GM12878 (cell line): ENCODE results near the gene PPP1R14B.

Experiments
- BACH1 ChIP-seq: fragments of 450-650 bp; IDR thresholded peaks from 2 replicates; pipeline ENCODE4 v1.6.1; 2017; ENCODE audit warnings: mild to moderate bottlenecking, borderline replicate concordance
- CEBPZ ChIP-seq: fragments of 150-350 bp; IDR thresholded peaks from 2 replicates; pipeline ENCODE4 v1.6.1; 2016; ENCODE audit warnings: low read depth, low read length
- CTCF ChIP-seq, 3 experiments: IDR thresholded peaks in 2 of 3; conservative IDR thresholded peaks in 1 of 3; 2 replicates each; pipeline ENCODE4 v1.5.1; 2011; ENCODE audit warnings: low read depth in 3 of 3, low read length in 3 of 3, mild to moderate bottlenecking in 3 of 3, control low read depth in 2 of 3, moderate library complexity in 2 of 3, inconsistent platforms in 1 of 3, mixed read lengths in 1 of 3; ENCODE audit not compliant: control insufficient read depth in 2 of 3, insufficient read depth in 1 of 3; ENCODE audit errors: extremely low read depth in 1 of 3
- E2F8 ChIP-seq: fragments of 450-650 bp; IDR thresholded peaks from 2 replicates; pipeline ENCODE4 v1.6.1; 2018; ENCODE audit warnings: mild to moderate bottlenecking, low read depth, moderate library complexity; ENCODE audit not compliant: partially characterized antibody
- E4F1 ChIP-seq: fragments of 450-650 bp; IDR thresholded peaks from 2 replicates; pipeline ENCODE4 v1.6.1; 2018; ENCODE audit warnings: borderline replicate concordance, mild to moderate bottlenecking; ENCODE audit not compliant: partially characterized antibody
- NR2C1 ChIP-seq: fragments of 450-650 bp; IDR thresholded peaks from 2 replicates; pipeline ENCODE4 v1.6.1; 2017; ENCODE audit warnings: antibody characterized with exemption, mild to moderate bottlenecking, moderate library complexity
- POLR2A ChIP-seq: IDR thresholded peaks from 2 replicates; pipeline ENCODE4 v1.6.1; 2011; ENCODE audit warnings: low read depth, mild to moderate bottlenecking, low read length
- SPI1 ChIP-seq: IDR thresholded peaks from 2 replicates; pipeline ENCODE4 v1.6.1; 2011; ENCODE audit warnings: low read depth, mild to moderate bottlenecking, low read length, moderate library complexity, borderline replicate concordance; ENCODE audit not compliant: insufficient read depth
- SREBF2 ChIP-seq: IDR thresholded peaks from 2 replicates; pipeline ENCODE4 v1.6.1; 2012; ENCODE audit warnings: mild to moderate bottlenecking, low read length
- TAF1 ChIP-seq: IDR thresholded peaks from 2 replicates; pipeline ENCODE4 v1.6.1; 2011; ENCODE audit warnings: mild to moderate bottlenecking, low read depth, low read length, borderline replicate concordance
- TARDBP ChIP-seq: IDR thresholded peaks from 2 replicates; pipeline ENCODE4 v1.6.1; 2016; ENCODE audit warnings: borderline replicate concordance
- YBX1 ChIP-seq: fragments of 450-650 bp; IDR thresholded peaks from 2 replicates; pipeline ENCODE4 v1.6.1; 2016; ENCODE audit warnings: antibody characterized with exemption
- ZBTB40 ChIP-seq: fragments of 450-650 bp; IDR thresholded peaks from 2 replicates; pipeline ENCODE4 v1.6.1; 2016; ENCODE audit warnings: mild to moderate bottlenecking, moderate library complexity, borderline replicate concordance

- no peak for TF ChIP-seq SPI1
- no peak for TF ChIP-seq POLR2A
- TF ChIP-seq TAF1, result no peak
- no peak for TF ChIP-seq E4F1
- no peak for TF ChIP-seq CEBPZ
- TF ChIP-seq BACH1, result no peak
- TF ChIP-seq CTCF (IDR thresholded peaks at IDR 0.05 in 2 of 3, conservative IDR thresholded peaks at IDR 0.05 in 1 of 3; ENCODE audit: control insufficient read depth in 2 of 3, extremely low read depth in 1 of 3, insufficient read depth in 1 of 3, low read depth in 3 of 3, low read length in 3 of 3), result no peak
- no peak for TF ChIP-seq NR2C1
- TF ChIP-seq YBX1, result no peak
- TF ChIP-seq ZBTB40, result no peak
- no peak for TF ChIP-seq SREBF2
- TF ChIP-seq TARDBP, result no peak
- no peak for TF ChIP-seq E2F8
These were observed 41.6 kb upstream of the PPP1R14B start for GRCh38 chr11:64288353-64288750.
